H1 (cell line): ENCODE measurements around the gene SEC14L3. TPM values are rescaled to one million over a fixed set of nuclear protein-coding genes. Genes with fewer than 3 reads are reported as not detected.

Experiments used
- polyA plus RNA-seq, 7 experiments: library from polyadenylated mRNA; depleted of rRNA in 3 of 7; stranded (reverse) in 5 of 7; unstranded in 2 of 7; fragments of >200 nt in 5 of 7; fragments of 200-250 nt in 2 of 7; gene quantifications; 1 replicate in 5 of 7; 2 replicates in 1 of 7; 4 replicates in 1 of 7; pipeline versions ENCODE4 v1.2.1 to v1.2.3, GENCODE V29; 2011 to 2013; ENCODE audit warnings: missing spikeins in 2 of 7, mixed read lengths in 2 of 7
- small RNA-seq: library from polyadenylated mRNA; stranded (forward); fragments of <200 nt; extraction: miRNeasy Mini kit (QIAGEN cat#:217004); gene quantifications from one replicate; pipeline ENCODE3, GENCODE V24; 2013; ENCODE audit not compliant: insufficient read depth
- total RNA-seq: library from RNA; stranded (reverse); fragmentation: NEBNext Ultra II Directional; extraction: Animal tissue kit (Norgen Biotek cat#: 25700); gene quantifications from 2 replicates; pipeline ENCODE4 v1.2.1, GENCODE V29; 2021

SEC14L3 gene
- total and polyA plus RNA-seq, 2 of the 8 experiments (the other 6 are each of a cell fraction or from before 2014, with no cell fraction given), result not detected

Small RNA genes within 50 kb of the gene (small RNA-seq; reads per million reads assigned to genes)
- gene AC004832.3 (not detected), gene RNU6-564P (not detected)

Other genes with a start within 250 kb of the SEC14L3 start
- 3.3 and 3.5 TPM in 2 replicates for gene LIF, start 225.3 kb downstream of the SEC14L3 start, total RNA-seq
- gene LIF, start 225.3 kb downstream of the SEC14L3 start, polyA plus RNA-seq (2011; rRNA removed), result 3.3 and 4.1 TPM in 2 replicates
- not detected in 2 replicates for gene OSM, start 205.2 kb downstream of the SEC14L3 start, total RNA-seq
- gene OSM, start 205.2 kb downstream of the SEC14L3 start, polyA plus RNA-seq (2011; rRNA removed), result not detected in 2 replicates
- 8.4 and 10.3 TPM in 2 replicates for gene CASTOR1, start 182.5 kb downstream of the SEC14L3 start, total RNA-seq
- gene CASTOR1, start 182.5 kb downstream of the SEC14L3 start, polyA plus RNA-seq (2011; rRNA removed), result 36.0 and 44.6 TPM in 2 replicates
- gene TBC1D10A, start 145.1 kb downstream of the SEC14L3 start, total RNA-seq, result 5.4 and 6.5 TPM in 2 replicates
- 7.0 and 11.3 TPM in 2 replicates for gene TBC1D10A, start 145.1 kb downstream of the SEC14L3 start, polyA plus RNA-seq (2011; rRNA removed)
- 275 and 285 TPM in 2 replicates for gene SF3A1, start 115.1 kb downstream of the SEC14L3 start, total RNA-seq
- 27.8 and 83.8 TPM in 2 replicates for gene SF3A1, start 115.1 kb downstream of the SEC14L3 start, polyA plus RNA-seq (2011; rRNA removed)
- gene CCDC157, start 115.0 kb downstream of the SEC14L3 start, total RNA-seq, result 4.1 and 4.8 TPM in 2 replicates
- gene CCDC157, start 115.0 kb downstream of the SEC14L3 start, polyA plus RNA-seq (2011; rRNA removed), result 8.4 and 9.4 TPM in 2 replicates
- 15.3 and 19.0 TPM in 2 replicates for gene RNF215, start 84.6 kb downstream of the SEC14L3 start, total RNA-seq
- gene RNF215, start 84.6 kb downstream of the SEC14L3 start, polyA plus RNA-seq (2011; rRNA removed), result 13.1 and 16.4 TPM in 2 replicates
- gene SEC14L2, start 75.0 kb downstream of the SEC14L3 start, total RNA-seq, result 2.8 and 4.3 TPM in 2 replicates
- 1.8 and 3.2 TPM in 2 replicates for gene SEC14L2, start 75.0 kb downstream of the SEC14L3 start, polyA plus RNA-seq (2011; rRNA removed)
- gene MTFP1, start 46.2 kb downstream of the SEC14L3 start, total RNA-seq, result 59.8 and 66.4 TPM in 2 replicates
- 98.8 and 120 TPM in 2 replicates for gene MTFP1, start 46.2 kb downstream of the SEC14L3 start, polyA plus RNA-seq (2011; rRNA removed)
- gene SEC14L4, start 33.7 kb upstream of the SEC14L3 start, total RNA-seq, result 3.9 and 4.9 TPM in 2 replicates
- 2.6 and 2.9 TPM in 2 replicates for gene SEC14L4, start 33.7 kb upstream of the SEC14L3 start, polyA plus RNA-seq (2011; rRNA removed)
- 0.63 and 0.80 TPM in 2 replicates for gene SEC14L6, start 74.7 kb upstream of the SEC14L3 start, total RNA-seq
- 1.9 and 2.1 TPM in 2 replicates for gene SEC14L6, start 74.7 kb upstream of the SEC14L3 start, polyA plus RNA-seq (2011; rRNA removed)
- gene GAL3ST1, start 102.6 kb upstream of the SEC14L3 start, total RNA-seq, result 10.5 and 11.0 TPM in 2 replicates
- 32.1 and 32.5 TPM in 2 replicates for gene GAL3ST1, start 102.6 kb upstream of the SEC14L3 start, polyA plus RNA-seq (2011; rRNA removed)
- 121 and 133 TPM in 2 replicates for gene PES1, start 119.9 kb upstream of the SEC14L3 start, total RNA-seq
- gene PES1, start 119.9 kb upstream of the SEC14L3 start, polyA plus RNA-seq (2011; rRNA removed), result 191 and 247 TPM in 2 replicates
- 30.0 and 36.2 TPM in 2 replicates for gene TCN2, start 135.2 kb upstream of the SEC14L3 start, total RNA-seq
- 87.8 and 91.7 TPM in 2 replicates for gene TCN2, start 135.2 kb upstream of the SEC14L3 start, polyA plus RNA-seq (2011; rRNA removed)
- 5.1 TPM in 2 replicates for gene SLC35E4, start 163.8 kb upstream of the SEC14L3 start, total RNA-seq
- gene SLC35E4, start 163.8 kb upstream of the SEC14L3 start, polyA plus RNA-seq (2011; rRNA removed), result 5.6 and 7.8 TPM in 2 replicates
- 2.6 and 3.6 TPM in 2 replicates for gene DUSP18, start 195.9 kb upstream of the SEC14L3 start, total RNA-seq
- gene DUSP18, start 195.9 kb upstream of the SEC14L3 start, polyA plus RNA-seq (2011; rRNA removed), result 7.3 and 8.3 TPM in 2 replicates
- gene OSBP2, start 222.9 kb upstream of the SEC14L3 start, total RNA-seq, result 3.4 and 3.7 TPM in 2 replicates
- gene OSBP2, start 222.9 kb upstream of the SEC14L3 start, polyA plus RNA-seq (2011; rRNA removed), result 3.4 and 4.5 TPM in 2 replicates